ENCODE results near the gene GSG1L.

DNA sequence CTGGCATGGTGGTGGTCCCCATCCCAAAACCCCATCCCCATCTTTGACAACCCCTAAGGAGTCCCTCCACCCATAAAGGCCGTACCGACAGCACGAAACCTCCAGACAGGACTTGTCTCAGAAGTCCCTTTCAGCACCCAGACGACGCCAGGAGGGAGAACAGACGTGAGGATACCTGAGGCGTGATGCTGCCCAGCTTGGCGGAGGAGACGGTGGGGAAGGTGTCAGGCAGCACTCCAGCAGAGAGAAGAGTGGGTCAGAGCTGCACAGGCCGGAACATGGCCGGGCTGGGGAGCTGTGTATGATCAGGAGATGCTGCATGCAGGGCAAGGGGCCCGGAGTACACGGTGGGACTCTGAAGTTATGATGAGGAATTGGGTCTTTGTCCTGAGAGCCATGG lies 244.2 kb downstream of the GSG1L start:
- no peak for TF ChIP-seq EGR1 (IDR thresholded peaks at IDR 0.05)
- TF ChIP-seq, protein P1, sequence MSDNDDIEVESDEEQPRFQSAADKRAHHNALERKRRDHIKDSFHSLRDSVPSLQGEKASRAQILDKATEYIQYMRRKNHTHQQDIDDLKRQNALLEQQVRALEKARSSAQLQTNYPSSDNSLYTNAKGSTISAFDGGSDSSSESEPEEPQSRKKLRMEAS (IDR thresholded peaks at IDR 0.05), result no peak
- no peak for TF ChIP-seq CEBPB (IDR thresholded peaks at IDR 0.05)
- no peak for TF ChIP-seq TAF1 (IDR thresholded peaks at IDR 0.05; ENCODE audit: low read depth)
- no peak for TF ChIP-seq YY1 (IDR thresholded peaks at IDR 0.05; ENCODE audit: low read depth)
